Erythroblast (primary cell): Measurements from ENCODE around the gene ANKRD1.
"Not testable (repeated sequence)": the region's sequence is repeated elsewhere in the genome, so short reads cannot be mapped to it uniquely, and the experiment has no call there.

ENCODE experiments used
- DNase-seq, 2 experiments: peaks; one replicate each; lab custom pipeline; 2025; lab: John Stamatoyannopoulos, UW
- GATA1 ChIP-seq: IDR thresholded peaks from 2 replicates; pipeline ENCODE4 v1.6.1; 2011; ENCODE audit warnings: low read depth, mild to moderate bottlenecking, control low read depth, low read length, moderate library complexity
- POLR2A ChIP-seq: IDR thresholded peaks from 2 replicates; pipeline ENCODE4 v1.6.1; 2011; ENCODE audit warnings: mild to moderate bottlenecking, low read length

ANKRD1 gene

DNA sequence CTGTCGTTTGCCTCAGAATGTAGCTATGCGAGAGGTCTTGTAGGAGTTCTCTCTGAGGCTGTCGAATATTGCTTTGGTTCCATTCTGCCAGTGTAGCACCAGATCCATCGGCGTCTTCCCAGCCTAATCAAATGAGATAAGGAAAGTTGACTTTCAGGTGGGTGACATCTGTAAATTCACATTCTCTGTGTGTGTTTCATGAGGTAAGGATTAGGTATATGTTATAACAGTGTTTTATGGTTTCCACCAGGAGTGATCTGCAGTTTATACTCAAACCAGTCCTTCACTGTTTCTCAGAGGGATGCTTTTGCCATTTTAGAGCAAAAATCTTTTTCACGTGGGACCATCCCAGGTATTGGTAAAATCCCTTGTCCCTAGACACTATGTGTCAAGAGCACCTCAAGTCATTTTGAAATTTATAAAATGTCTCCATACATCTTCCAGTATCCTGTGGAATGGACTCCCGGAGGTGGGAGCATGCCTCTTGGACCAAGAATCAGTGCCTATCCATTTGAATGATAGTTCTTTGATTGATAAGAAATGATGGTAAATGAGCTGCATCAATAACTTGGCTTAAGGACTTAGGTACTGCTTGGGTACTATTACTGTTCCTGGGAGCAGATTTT is 7.9 kb downstream of the ANKRD1 start:
- no peak for DNase-seq
- no peak for TF ChIP-seq POLR2A
- TF ChIP-seq GATA1 = no peak

DNA sequence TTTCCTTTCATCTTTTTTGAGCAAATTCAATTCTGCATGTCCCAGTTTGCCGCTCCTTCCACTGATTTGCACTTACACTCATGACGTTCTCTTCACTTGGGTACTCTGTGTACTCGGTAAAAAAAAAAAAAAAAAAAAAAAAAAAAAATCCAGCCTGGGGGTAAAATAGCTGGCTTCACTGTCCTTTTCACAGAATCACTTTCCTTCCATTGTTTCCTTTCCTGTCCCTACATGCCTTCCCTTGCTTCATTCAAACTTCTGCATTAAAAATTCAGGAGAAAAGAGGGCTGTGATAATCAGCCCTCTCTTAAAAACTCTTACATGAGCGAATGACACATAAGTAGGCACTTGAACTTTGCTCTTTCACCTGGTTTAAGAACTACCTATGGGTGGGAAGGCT is 8.7 kb downstream of the ANKRD1 start:
- no peak for DNase-seq
- TF ChIP-seq POLR2A (no peak), GATA1 (no peak)

DNA sequence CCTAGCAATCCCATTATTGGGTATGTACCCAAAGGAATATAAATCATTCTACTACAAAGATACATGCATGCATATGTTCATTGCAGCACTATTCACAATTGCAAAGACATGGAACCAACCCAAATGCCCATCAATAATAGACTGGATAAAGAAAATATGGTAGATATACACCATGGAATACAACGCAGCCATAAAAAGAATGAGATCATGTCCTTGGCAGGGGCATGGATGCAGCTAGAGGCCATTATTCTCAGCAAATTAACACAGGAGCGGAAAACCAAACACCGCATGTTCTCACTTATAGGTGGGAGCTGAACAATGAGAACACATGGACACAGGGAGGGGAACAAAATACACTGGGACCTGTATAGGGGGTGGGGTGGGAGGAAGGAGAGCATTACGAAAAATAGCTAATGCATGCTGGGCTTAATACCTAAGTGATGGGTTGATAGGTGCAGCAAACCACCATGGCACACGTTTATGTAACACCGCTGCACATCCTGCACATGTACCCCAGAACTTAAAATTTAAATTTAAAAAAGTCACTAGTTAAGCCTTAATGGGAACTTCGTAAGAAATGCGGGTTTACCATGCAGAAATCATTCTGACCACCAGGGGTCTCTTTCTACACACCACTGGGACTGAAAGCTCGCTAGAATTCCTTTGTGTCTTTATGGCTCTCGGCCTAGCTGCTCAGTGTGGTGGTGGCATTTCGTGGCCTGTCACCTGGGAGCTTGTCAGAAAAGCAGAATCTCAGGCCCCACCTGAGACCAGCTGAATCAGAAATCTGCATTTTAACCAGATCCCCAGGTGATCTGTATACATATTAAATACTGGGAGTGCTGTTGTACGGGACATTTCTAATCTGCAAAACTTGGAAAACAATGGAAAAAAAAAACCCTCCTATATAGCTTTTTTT is 9.5 kb downstream of the ANKRD1 start:
- DNase-seq = peak; percentile 60 to 79
- no peak for TF ChIP-seq POLR2A
- TF ChIP-seq GATA1 = no peak

DNA sequence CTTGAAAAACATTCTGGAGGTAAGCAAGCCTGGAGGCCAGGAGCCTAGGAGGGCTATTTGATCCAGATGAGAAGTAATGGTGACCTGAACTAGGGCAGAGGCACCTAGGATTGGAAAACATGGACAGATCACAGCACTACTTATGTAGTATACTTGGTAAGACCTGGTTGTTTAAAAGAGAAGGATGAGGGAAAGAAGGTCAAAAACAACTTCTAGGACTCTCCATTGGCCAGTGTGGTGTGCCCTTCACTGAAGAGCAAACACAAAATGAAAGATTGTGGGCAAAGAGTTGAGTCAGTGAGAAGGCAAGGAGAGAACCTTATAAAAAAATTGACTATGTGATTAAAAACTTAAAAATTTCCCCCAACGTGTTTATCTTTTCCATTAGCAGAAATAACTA is 14.3 kb downstream of the ANKRD1 start:
- no peak for TF ChIP-seq POLR2A
- no peak for TF ChIP-seq GATA1
- no peak for DNase-seq

DNA sequence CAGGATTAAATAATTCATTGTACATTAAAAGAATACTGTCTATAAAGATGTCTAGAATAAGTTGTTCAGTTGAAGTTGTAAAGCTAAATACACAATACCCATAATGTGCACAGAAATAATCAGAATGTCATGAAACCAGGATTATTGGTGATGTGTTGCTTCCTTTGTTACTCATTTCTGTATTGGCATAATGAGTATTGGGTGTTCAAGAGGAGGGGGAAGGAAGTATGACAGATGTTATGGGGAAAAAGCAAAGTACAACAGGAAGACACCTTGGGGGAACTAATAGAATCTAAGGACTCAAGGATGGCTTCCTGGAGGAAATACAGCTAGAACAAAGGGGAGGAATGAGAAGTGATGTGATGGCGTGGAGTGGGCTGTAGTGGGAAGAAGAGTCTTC is 15.0 kb downstream of the ANKRD1 start:
- TF ChIP-seq GATA1 (no peak), POLR2A (no peak)
- no peak for DNase-seq

DNA sequence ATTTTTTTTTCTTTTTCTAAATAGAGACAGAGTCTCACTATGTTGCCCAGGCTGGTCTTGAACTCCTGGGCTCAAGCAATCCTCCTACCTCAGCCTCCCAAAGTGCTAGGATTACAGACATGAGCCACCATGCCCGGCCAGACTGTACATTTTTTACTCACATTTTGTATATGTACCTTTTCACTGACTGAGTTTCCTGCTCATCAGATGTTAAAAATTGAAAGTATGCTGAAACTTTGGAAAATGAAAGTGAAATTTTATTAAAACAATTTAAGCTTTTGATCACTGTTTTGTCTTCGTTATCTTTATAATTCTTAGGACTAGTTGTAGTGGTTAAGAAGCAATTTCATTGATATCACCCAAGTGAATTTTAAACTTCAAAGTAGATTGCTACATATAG is 24.0 kb downstream of the ANKRD1 start:
- DNase-seq = not testable (repeated sequence)

DNA sequence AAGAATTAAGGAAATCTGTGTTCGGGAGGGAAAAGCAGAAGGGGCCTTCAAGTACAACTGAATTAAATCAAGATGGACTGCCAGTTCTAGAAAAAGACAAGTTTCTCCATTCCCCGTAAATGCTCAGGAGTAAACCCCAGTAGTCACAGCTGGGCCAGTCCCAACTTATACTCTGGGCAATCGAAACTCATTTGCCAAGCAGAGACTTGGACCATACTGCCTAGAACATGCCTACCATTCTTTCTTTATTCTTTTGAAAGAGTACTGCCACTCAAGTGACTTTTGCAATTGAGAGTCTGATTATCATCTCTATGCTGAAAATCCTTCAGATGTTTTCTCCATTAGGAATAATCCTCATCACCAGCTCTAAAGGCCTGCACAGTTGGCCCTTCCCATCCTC is 27.7 kb downstream of the ANKRD1 start:
- DNase-seq = no peak
- TF ChIP-seq GATA1 (no peak), POLR2A (no peak)

DNA sequence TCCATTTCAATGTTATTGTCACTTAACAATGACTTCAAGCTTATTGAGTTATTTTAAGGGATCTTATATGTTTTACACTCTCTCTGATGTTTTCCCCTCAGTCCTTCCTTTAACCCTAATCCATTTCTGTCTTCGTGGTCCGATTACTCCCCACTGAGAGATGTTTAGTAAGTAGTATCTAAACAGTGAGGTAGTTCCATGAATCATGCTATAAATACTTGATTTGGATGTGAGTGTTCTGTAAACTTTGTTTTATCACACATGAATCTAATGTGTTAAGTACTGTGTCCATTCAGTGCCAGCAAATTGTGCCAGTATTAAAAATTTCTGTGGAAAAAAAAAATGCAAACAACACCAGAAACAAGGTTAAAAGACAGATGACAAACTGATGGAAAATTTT is 30.5 kb downstream of the ANKRD1 start:
- DNase-seq = no peak
- TF ChIP-seq GATA1 = no peak
- no peak for TF ChIP-seq POLR2A

DNA sequence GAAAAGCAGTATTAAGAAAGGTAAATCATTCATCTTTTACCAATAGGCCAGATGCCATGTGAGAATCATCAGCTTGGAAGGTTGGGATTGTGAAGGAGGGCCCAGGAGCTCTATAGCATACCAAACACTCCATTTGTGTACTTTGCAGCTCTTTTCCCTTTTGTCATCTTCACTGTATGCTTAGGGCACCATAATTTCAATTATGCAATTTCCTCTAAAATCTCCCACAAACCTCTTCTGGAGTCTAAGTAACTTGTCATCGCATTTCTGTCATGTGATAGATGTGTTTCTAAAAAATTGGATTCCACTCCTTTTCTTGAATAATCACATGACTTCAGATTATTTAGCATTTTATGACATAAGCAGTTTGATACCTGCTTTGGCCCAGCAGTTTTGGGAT is 31.3 kb downstream of the ANKRD1 start:
- no peak for DNase-seq
- no peak for TF ChIP-seq POLR2A
- no peak for TF ChIP-seq GATA1

DNA sequence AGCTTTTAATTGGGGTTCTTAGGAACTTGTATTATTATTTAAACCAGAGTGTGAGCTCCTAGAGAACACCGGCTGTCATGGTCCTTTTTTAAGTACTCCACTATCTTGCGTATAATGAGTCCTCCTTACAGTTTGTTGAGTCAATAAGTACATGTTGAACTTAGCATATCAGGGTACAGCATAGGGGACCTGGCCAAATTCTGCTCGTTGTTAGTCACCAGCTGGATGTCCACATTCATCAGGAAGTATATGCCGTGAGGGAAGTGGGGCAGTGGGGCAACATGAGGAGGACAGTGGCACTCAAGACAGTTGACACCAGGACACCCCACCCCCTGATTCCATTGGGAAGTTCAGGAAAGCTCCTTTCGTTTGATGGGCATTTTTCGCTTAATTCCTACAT is 32.5 kb downstream of the ANKRD1 start:
- DNase-seq = no peak
- TF ChIP-seq POLR2A = no peak
- no peak for TF ChIP-seq GATA1

DNA sequence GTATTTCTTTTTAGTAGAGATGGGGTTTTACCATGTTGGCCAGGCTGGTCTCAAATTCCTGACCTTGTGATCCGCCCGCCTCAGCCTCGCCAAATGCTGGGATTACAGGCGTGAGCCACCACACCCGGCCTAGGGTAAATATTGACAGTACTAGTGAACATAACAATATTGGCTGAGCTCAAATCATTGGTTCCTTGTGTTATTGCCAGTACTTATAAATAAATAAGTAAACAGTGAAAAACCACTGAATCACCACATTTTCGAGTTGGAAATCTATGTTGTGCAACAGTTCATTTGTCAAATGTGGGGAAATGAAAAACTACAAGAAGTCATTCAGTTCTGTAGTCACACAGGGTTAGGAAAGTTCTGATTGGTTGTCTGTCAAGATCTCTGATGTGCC is 33.3 kb downstream of the ANKRD1 start:
- DNase-seq = no peak
- TF ChIP-seq GATA1 = no peak
- no peak for TF ChIP-seq POLR2A

DNA sequence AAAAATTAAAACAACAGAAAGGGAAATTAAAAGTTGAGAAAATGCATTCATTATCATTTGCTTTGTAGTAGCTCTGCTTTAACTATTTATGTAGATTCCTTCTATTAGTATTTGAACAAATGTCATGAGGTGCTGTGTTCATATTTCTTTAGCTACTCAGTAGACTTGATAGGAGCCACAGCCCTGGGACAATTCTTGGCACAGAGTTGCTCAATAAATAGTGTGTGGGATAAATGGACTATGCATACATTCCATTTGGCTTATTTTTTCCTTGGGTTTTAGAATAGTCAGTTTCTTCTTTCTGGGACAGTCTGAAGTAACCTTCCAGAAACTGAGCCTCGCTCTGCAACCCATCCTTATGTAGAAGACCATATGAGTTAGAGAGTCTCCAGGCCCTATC is 35.7 kb downstream of the ANKRD1 start:
- TF ChIP-seq GATA1 (no peak), POLR2A (no peak)
- no peak for DNase-seq

DNA sequence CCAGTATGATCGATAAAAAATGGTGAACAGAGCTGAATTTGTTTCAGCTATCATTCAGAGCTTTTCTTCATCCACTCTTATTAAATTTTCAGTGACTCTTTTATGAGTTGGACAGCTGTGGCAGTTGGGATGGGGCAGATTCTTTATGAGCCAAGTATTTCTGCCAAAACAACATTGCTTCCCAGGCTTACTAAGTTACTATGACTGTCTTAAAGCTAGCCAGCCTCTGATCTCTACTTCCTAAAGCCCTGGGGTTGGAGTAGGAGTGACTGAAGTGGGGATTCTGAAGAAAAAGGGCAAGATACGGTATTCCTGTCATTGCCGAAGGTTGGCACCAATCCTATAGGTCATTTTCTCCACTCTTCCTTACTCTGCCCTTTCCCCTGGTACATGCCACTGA is 36.5 kb downstream of the ANKRD1 start:
- TF ChIP-seq GATA1 = no peak
- no peak for TF ChIP-seq POLR2A
- DNase-seq = no peak

DNA sequence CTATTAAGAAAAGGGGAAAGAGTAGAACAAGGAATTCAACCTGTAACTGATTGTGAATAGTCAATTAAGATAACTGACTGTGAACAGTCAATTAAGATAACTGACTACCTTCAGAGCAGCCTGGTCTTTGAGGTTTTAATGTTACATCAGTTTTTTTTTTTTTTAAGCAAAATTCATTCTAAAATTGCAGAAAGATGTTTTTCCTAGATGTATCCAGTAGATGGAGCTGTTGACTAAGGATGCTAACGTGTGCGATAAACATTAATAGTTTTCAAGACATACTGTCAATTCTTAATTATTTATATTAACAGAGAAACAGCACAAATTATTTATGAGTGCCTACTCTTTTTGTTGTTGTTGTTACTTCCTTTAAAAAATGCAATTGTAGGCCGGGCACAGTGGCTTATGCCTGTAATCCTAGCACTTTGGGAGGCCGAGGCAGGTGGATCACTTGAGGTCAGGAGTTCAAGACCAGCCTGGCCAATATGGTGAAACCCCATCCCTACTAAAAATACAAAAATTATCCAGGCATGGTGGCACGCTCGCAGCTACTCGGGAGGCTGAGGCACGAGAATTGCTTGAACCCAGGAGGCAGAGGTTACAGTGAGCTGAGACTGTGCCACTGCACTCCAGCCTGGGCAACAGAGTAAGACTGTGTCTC is 40.7 kb downstream of the ANKRD1 start:
- DNase-seq = peak; percentile 43 to 69
